Esophagus muscularis mucosa (tissue), 4 donors: Measurements from ENCODE around the gene PUSL1. TPM values are rescaled to one million over a fixed set of nuclear protein-coding genes. Genes with fewer than 3 reads are reported as not detected.

Source experiments
- DNase-seq: peaks from one replicate; pipeline ENCODE4 v3.0.0-alpha.2; 2017; ENCODE audit errors: extremely low spot score
- H3K27ac ChIP-seq, 4 donors: fragments of 200-600 bp; sonication (generic); replicated peaks in 1 of 4; 1 replicate in 3 of 4; 2 replicates in 1 of 4; pipeline ENCODE4 v1.5.1; 2016 to 2019; ENCODE audit warnings: mild to moderate bottlenecking in 1 of 4
- H3K27me3 ChIP-seq, 4 donors: fragments of 200-600 bp; sonication (generic); one replicate each; pipeline versions ENCODE4 v1.5.1 to v1.6.0; 2016 to 2019
- H3K36me3 ChIP-seq, 4 donors: fragments of 200-600 bp; sonication (generic); one replicate each; pipeline ENCODE4 v1.5.1; 2016 to 2019
- H3K4me1 ChIP-seq, 4 donors: fragments of 200-600 bp; sonication (generic); one replicate each; pipeline ENCODE4 v1.5.1; 2016 to 2019
- H3K4me3 ChIP-seq, 4 donors: fragments of 200-600 bp; sonication (generic); 1 replicate in 2 of 4; 2 replicates in 2 of 4; pipeline ENCODE4 v1.5.1; 2016 to 2019; ENCODE audit warnings: mild to moderate bottlenecking in 4 of 4, moderate library complexity in 1 of 4
- H3K9me3 ChIP-seq, 4 donors: fragments of 200-600 bp; sonication (generic); 1 replicate in 3 of 4; 2 replicates in 1 of 4; pipeline ENCODE4 v1.5.1; 2016 to 2019
- EP300 ChIP-seq: sonication (generic); formaldehyde crosslinking; IDR thresholded peaks from one replicate; pipeline ENCODE4 v1.6.1; 2017; ENCODE audit warnings: antibody characterized with exemption
- POLR2A ChIP-seq: fragments of 450-650 bp; IDR thresholded peaks from one replicate; pipeline ENCODE4 v1.6.1; 2017; ENCODE audit warnings: antibody characterized with exemption, moderate library complexity, mild to moderate bottlenecking, low read depth
- POLR2AphosphoS5 ChIP-seq, 2 donors: sonication (generic); formaldehyde crosslinking; IDR thresholded peaks; one replicate each; pipeline ENCODE4 v1.6.1; 2017; ENCODE audit warnings: antibody characterized with exemption in 2 of 2
- WGBS: methylation state at CpG from one replicate; pipeline ENCODE4 v1.1.5; 2018; 5-methylcytosine and 5-hydroxymethylcytosine counted together
- intact Hi-C: fragments of 100-400 bp; cut with DNase I; formaldehyde crosslinking; loops from one replicate; pipeline ENCODE4 v1.15.1; 2023
- total RNA-seq, 4 donors: library from RNA; depleted of rRNA; stranded (reverse); fragments of >200 nt; gene quantifications; one replicate each; pipeline versions ENCODE4 v1.1.0 to v1.2.1, GENCODE V29; 2016
- TF ChIP-seq, protein P1 (sequence below), 3 experiments: fragments of 200-600 bp in 2 of 3; fragments of 450-650 bp in 1 of 3; sonication (generic) in 2 of 3; IDR thresholded peaks; one replicate each; pipeline ENCODE4 v1.5.1; 2017 to 2019; ENCODE audit warnings: antibody characterized with exemption in 3 of 3, mild to moderate bottlenecking in 2 of 3, moderate library complexity in 1 of 3

The PUSL1 gene
- total RNA-seq, 4 donors from 2014 or later, result 10.3 to 24.7 (median 21.7) TPM

DNA sequence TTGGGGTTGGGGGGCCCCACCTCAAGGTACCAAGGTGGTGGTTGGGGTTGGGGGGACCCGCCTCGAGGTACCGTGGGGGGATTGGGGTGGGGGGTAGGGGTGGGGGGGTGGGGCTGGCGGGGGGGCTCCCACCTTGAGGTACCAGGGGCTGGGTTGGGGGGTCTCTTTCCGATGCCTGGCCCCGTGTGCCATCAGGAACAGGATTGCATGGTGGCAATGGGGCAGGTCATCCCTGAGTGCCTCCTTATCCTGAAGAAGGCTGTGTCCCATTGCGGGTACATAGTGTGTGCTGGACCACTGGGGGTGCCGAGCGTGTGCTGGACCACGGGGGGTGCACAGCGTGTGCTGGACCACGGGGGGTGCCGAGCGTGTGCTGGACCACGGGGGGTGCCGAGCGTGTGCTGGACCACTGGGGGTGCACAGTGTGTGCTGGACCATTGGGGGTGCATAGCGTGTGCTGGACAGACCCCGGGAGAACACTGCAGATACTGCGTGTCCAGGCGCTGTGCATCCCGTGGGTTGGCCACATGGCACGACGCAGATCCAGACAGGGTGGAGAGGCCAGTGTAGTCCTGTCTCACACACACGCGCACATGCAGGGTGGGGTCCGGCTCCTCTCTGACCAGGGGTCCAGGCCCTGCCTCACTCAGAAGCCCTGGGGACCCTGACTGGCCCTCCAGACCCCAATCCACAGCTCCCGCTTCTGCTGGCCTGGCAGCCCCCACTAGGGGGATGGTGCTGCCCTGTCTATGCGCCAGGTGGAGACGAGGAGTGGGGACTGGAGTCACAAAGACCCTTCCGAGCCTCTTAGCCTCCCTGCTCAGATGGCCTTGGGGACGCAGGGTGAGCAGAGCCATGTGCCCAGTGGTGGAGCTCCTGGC is 23.9 kb upstream of the PUSL1 start:
- H3K9me3 ChIP-seq, result no peaks in the 10 kb centered on the region
- H3K27me3 ChIP-seq, result peaks cover 0 to 38% (median 1%) of the 10 kb centered on the region in 4 donors
- DNase-seq, result no peak
- no peak for TF ChIP-seq EP300
- TF ChIP-seq, protein P1, sequence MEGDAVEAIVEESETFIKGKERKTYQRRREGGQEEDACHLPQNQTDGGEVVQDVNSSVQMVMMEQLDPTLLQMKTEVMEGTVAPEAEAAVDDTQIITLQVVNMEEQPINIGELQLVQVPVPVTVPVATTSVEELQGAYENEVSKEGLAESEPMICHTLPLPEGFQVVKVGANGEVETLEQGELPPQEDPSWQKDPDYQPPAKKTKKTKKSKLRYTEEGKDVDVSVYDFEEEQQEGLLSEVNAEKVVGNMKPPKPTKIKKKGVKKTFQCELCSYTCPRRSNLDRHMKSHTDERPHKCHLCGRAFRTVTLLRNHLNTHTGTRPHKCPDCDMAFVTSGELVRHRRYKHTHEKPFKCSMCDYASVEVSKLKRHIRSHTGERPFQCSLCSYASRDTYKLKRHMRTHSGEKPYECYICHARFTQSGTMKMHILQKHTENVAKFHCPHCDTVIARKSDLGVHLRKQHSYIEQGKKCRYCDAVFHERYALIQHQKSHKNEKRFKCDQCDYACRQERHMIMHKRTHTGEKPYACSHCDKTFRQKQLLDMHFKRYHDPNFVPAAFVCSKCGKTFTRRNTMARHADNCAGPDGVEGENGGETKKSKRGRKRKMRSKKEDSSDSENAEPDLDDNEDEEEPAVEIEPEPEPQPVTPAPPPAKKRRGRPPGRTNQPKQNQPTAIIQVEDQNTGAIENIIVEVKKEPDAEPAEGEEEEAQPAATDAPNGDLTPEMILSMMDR (IDR thresholded peaks at IDR 0.05), result no peak
- no peak for TF ChIP-seq POLR2AphosphoS5 (IDR thresholded peaks at IDR 0.05)
- no peak for TF ChIP-seq POLR2A
- peaks cover 0 to 6% (median 0%) of the 10 kb centered on the region in 4 donors for H3K4me1 ChIP-seq
- no peak overlapping the region for H3K4me3 ChIP-seq
- no peaks in the 10 kb centered on the region for H3K36me3 ChIP-seq
- 80% methylated on average over 25 of the region's 32 CpGs for WGBS
- intact Hi-C loops, result no loop called here
- H3K27ac ChIP-seq, result no peak overlapping the region

DNA sequence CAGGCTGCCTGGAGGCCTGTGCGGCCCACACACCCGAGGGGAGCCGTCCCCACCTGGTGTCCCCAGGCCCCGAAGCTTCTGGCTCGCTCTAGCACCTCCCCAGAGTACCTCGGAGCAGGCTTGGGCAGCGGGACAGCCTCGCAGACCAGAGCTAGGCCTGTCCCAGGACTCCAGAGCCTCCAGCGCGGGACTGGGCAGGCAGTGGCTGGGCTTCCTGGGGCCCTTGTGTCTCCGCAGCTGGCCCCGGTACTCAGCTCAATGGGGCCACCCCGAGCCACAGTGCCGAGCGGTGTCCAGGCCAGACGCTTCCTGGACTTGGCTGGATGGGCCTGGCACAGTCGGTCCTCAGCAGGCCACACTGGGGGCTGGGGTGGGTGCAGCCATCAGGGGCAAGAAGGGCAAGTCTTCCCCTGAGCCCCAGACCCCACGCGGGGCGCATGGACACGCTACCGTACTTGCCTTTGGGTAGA is 23.3 kb upstream of the PUSL1 start:
- intact Hi-C loops, result no loop called here
- TF ChIP-seq, protein P1 (IDR thresholded peaks at IDR 0.05), result no peak
- no peak for TF ChIP-seq POLR2A
- TF ChIP-seq EP300, result no peak
- no peak for TF ChIP-seq POLR2AphosphoS5 (IDR thresholded peaks at IDR 0.05)
- WGBS, result 90% methylated on average over 5 of the region's 22 CpGs

DNA sequence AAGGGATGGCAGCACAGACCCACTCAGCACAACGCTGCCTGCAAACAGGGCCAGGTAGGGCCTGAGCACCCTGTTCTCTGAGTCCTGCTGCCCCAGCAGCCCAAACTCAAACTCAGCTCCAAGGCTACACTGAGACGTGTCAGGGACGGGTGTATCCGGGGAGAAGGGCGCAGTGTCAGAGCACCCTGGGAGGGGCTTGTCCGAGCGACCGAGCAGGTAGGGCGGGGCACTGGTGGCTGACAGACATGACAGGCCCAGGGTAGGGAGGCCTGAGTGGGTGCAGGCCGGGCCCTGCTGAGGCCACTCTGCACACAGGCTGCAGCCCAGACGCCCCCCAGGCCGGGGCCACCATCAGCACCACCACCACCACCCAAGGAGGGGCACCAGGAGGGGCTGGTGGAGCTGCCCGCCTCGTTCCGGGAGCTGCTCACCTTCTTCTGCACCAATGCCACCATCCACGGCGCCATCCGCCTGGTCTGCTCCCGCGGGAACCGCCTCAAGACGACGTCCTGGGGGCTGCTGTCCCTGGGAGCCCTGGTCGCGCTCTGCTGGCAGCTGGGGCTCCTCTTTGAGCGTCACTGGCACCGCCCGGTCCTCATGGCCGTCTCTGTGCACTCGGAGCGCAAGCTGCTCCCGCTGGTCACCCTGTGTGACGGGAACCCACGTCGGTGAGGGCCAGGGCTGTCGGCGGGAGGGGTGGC is 22.6 kb upstream of the PUSL1 start:
- no peak for DNase-seq
- Histone ChIP-seq H3K4me3 (no peak overlapping the region), H3K27me3 (peaks cover 0 to 38% (median 1%) of the 10 kb centered on the region in 4 donors), H3K36me3 (no peaks in the 10 kb centered on the region), H3K9me3 (no peaks in the 10 kb centered on the region), H3K4me1 (peaks cover 0 to 12% (median under 1%) of the 10 kb centered on the region in 4 donors), H3K27ac (no peak overlapping the region)
- TF ChIP-seq EP300, result no peak
- TF ChIP-seq, protein P1 (IDR thresholded peaks at IDR 0.05), result no peak
- no peak for TF ChIP-seq POLR2AphosphoS5 (IDR thresholded peaks at IDR 0.05)
- TF ChIP-seq POLR2A, result no peak
- intact Hi-C loops, result no loop called here
- WGBS, result 45% methylated on average over 4 of the region's 37 CpGs

More for the DNA sequence above, 23.3 kb upstream of the PUSL1 start:
- DNase-seq, result no peak
- Histone ChIP-seq H3K4me3 (no peak overlapping the region), H3K36me3 (no peaks in the 10 kb centered on the region), H3K4me1 (peaks cover 0 to 6% (median 0%) of the 10 kb centered on the region in 4 donors), H3K9me3 (no peaks in the 10 kb centered on the region), H3K27me3 (peaks cover 0 to 38% (median 1%) of the 10 kb centered on the region in 4 donors), H3K27ac (no peak overlapping the region)

DNA sequence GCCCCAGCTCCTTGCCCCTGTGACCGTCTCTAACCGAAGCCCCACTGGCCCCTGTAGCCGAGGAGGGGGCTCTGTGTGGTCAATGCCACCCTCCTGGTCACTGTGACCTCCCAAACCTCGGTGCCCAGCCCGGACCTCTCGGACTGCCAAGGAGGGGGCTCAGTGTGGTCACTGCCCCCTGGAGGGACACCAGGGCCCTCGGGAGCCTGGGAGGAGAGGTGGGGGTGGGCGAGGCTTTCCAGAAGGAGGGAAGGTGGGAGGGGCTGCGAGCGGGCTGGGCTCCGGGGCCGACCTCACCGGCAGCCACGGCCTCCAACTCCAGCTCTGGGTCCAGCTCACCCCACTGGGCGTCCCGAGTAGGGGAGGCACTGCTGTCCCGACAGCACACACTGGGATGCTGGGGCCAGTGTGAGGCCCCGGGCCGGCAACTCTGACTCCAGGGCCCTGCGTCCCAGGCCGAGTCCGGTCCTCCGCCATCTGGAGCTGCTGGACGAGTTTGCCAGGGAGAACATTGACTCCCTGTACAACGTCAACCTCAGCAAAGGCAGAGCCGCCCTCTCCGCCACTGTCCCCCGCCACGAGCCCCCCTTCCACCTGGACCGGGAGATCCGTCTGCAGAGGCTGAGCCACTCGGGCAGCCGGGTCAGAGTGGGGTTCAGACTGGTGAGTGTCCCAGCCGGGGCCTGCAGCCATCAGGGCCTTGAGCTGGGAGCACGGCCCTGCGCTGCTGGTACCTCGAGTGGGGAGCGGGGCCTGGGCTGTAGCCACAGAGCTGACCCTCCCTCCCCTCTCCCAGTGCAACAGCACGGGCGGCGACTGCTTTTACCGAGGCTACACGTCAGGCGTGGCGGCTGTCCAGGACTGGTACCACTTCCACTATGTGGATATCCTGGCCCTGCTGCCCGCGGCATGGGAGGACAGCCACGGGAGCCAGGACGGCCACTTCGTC is 21.8 kb upstream of the PUSL1 start:
- WGBS, result 37% methylated on average over 18 of the region's 50 CpGs

More for the DNA sequence above, 21.8 kb upstream of the PUSL1 start:
- TF ChIP-seq, protein P1 (IDR thresholded peaks at IDR 0.05), result no peak
- TF ChIP-seq EP300 (no peak), POLR2AphosphoS5 (IDR thresholded peaks at IDR 0.05) (no peak), POLR2A (no peak)
- DNase-seq, result no peak
- intact Hi-C loops, result no loop called here
- Histone ChIP-seq H3K27ac (no peak overlapping the region), H3K4me1 (peaks cover 0 to 18% (median 8%) of the 10 kb centered on the region in 4 donors), H3K27me3 (peaks cover 0 to 38% (median 1%) of the 10 kb centered on the region in 4 donors), H3K9me3 (no peaks in the 10 kb centered on the region), H3K4me3 (no peak overlapping the region), H3K36me3 (no peaks in the 10 kb centered on the region)
